ENCODE data around the gene NUMB. TPM values are rescaled to one million over a fixed set of nuclear protein-coding genes. Genes with fewer than 3 reads are reported as not detected.
A peak's percentile ranks its signal among the peaks of the same experiment; 100 is the strongest.

NUMB gene
- total and polyA plus RNA-seq, 2 of the 13 experiments (the other 11 are each of a cell fraction or from before 2014, with no cell fraction given): 20.3 to 71.1 TPM

GRCh38 chr14:73472185-73473114 is 14.1 kb upstream of the NUMB start (continued):
- TF ChIP-seq, protein P1, sequence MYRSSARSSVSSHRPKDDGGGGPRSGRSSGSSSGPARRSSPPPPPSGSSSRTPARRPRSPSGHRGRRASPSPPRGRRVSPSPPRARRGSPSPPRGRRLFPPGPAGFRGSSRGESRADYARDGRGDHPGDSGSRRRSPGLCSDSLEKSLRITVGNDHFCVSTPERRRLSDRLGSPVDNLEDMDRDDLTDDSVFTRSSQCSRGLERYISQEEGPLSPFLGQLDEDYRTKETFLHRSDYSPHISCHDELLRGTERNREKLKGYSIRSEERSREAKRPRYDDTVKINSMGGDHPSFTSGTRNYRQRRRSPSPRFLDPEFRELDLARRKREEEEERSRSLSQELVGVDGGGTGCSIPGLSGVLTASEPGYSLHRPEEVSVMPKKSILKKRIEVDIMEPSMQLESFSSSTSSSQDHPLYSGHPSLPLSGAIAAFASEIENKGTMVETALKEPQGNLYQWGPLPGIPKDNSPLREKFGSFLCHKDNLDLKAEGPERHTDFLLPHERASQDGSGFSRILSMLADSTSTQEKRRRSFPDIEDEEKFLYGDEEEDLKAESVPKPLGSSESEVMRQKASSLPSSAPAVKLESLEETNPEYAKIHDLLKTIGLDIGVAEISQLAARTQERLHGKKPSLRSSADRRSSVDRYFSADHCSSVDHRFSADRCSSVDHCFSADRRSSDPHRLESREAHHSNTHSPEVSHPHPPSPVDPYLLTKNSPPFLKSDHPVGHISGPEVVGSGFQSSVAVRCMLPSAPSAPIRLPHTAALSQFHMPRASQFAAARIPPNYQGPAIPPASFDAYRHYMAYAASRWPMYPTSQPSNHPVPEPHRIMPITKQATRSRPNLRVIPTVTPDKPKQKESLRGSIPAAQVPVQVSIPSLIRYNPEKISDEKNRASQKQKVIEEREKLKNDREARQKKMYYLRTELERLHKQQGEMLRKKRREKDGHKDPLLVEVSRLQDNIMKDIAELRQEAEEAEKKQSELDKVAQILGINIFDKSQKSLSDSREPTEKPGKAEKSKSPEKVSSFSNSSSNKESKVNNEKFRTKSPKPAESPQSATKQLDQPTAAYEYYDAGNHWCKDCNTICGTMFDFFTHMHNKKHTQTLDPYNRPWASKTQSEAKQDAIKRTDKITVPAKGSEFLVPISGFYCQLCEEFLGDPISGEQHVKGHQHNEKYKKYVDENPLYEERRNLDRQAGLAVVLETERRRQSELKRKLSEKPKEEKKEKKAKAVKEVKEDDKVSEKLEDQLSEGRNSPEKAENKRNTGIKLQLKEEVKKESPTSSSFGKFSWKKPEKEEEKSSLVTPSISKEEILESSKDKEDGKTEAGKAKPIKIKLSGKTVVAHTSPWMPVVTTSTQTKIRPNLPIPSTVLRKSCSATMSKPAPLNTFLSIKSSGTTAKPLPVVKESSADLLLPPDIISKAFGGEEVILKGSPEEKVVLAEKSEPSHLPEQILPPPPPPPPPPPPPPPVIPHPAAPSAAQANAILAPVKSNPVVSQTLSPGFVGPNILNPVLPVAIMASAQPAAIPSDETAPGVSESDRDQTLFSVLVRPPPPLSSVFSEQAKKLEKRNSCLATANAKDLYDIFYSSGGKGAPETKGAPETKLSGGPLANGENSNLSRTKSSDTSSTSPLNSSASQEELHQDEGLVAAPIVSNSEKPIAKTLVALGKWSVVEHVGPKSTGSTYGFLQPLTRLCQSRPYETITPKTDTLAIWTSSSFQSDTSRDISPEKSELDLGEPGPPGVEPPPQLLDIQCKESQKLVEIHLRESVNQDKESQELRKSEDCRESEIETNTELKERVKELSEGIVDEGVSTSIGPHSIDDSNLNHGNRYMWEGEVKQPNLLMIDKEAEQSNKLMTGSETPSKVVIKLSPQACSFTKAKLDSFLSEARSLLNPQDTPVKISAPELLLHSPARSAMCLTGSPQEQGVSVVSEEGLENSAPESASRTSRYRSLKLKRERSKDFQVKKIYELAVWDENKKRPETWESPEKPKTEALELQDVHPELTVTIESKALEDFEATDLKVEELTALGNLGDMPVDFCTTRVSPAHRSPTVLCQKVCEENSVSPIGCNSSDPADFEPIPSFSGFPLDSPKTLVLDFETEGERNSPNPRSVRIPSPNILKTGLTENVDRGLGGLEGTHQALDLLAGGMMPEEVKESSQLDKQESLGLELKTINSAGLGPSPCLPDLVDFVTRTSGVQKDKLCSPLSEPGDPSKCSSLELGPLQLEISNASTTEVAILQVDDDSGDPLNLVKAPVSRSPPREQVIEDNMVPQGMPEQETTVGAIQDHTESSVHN (CRISPR knock-in tag; IDR thresholded peaks at IDR 0.05): no peak
- TF ChIP-seq KLF16 (CRISPR knock-in tag; IDR thresholded peaks at IDR 0.05) (0 out of 4 replicates have a peak, but pooled peaks of 1 of the 2 experiments have one; percentile 43), ZNF770 (CRISPR knock-in tag; IDR thresholded peaks at IDR 0.05) (0 out of 2 replicates have a peak, but pooled peaks have one; percentile 20), EED (CRISPR knock-in tag; IDR thresholded peaks at IDR 0.05) (no peak), ZKSCAN8 (CRISPR knock-in tag; IDR thresholded peaks at IDR 0.05; ENCODE audit: borderline replicate concordance) (peak; percentile 95), ESRRA (CRISPR knock-in tag; IDR thresholded peaks at IDR 0.05; ENCODE audit: low read depth) (no peak), HNF4A (CRISPR knock-in tag; IDR thresholded peaks at IDR 0.05) (no peak), SALL2 (CRISPR knock-in tag; IDR thresholded peaks at IDR 0.05) (no peak), NR3C1 (CRISPR knock-in tag; IDR thresholded peaks at IDR 0.05) (no peak), MTERF4 (CRISPR knock-in tag; IDR thresholded peaks at IDR 0.05) (no peak), RAD21 (CRISPR knock-in tag; IDR thresholded peaks at IDR 0.05) (peak; percentile 86), ZNF83 (CRISPR knock-in tag; IDR thresholded peaks at IDR 0.05; ENCODE audit: borderline replicate concordance) (no peak)
- TF ChIP-seq, protein P2, sequence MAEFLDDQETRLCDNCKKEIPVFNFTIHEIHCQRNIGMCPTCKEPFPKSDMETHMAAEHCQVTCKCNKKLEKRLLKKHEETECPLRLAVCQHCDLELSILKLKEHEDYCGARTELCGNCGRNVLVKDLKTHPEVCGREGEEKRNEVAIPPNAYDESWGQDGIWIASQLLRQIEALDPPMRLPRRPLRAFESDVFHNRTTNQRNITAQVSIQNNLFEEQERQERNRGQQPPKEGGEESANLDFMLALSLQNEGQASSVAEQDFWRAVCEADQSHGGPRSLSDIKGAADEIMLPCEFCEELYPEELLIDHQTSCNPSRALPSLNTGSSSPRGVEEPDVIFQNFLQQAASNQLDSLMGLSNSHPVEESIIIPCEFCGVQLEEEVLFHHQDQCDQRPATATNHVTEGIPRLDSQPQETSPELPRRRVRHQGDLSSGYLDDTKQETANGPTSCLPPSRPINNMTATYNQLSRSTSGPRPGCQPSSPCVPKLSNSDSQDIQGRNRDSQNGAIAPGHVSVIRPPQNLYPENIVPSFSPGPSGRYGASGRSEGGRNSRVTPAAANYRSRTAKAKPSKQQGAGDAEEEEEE (CRISPR knock-in tag; IDR thresholded peaks at IDR 0.05; ENCODE audit: borderline replicate concordance): no peak
